HG02642 (cell line): ENCODE measurements around the gene TRIM74.
"Not testable (repeated sequence)": the region's sequence is repeated elsewhere in the genome, so short reads cannot be mapped to it uniquely, and the experiment has no call there.

Source experiments
- ATAC-seq: cut with Tn5 transposase; IDR thresholded peaks from one replicate; pipeline ENCODE4 v1.9.1; 2021; ENCODE audit warnings: mild to moderate bottlenecking; ENCODE audit not compliant: unreplicated experiment, poor library complexity

Gene TRIM74

GRCh38 chr7:72914756-72915525, 54.3 kb downstream of the TRIM74 start:
- peak; percentile 91 for ATAC-seq

DNA sequence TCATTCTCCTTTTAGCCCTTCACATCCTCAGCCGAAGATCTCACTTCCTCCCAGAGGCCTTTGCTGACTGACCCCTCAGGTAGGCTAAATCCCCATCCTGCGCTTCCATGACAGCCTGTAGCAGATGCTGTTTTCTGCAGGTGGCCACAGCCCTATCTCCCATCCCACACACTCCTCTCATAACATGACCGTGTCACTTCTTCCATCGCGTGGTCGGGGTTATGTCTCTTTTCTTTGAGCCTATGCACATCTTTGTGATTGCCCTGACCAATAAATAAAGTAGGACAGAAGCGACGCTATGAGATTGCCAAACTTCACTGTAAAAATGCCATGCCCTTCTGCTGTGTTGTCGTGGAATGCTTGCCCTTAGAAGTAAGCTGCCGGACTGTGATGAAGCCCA, 55.5 kb downstream of the TRIM74 start:
- not testable (repeated sequence) for ATAC-seq

- not testable (repeated sequence) for ATAC-seq
Measured at GRCh38 chr7:72911395-72911794, 57.9 kb downstream of the TRIM74 start.
